ENCODE measurements around the gene CEP41.

Gene CEP41, protein sequence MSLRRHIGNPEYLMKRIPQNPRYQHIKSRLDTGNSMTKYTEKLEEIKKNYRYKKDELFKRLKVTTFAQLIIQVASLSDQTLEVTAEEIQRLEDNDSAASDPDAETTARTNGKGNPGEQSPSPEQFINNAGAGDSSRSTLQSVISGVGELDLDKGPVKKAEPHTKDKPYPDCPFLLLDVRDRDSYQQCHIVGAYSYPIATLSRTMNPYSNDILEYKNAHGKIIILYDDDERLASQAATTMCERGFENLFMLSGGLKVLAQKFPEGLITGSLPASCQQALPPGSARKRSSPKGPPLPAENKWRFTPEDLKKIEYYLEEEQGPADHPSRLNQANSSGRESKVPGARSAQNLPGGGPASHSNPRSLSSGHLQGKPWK

DNA sequence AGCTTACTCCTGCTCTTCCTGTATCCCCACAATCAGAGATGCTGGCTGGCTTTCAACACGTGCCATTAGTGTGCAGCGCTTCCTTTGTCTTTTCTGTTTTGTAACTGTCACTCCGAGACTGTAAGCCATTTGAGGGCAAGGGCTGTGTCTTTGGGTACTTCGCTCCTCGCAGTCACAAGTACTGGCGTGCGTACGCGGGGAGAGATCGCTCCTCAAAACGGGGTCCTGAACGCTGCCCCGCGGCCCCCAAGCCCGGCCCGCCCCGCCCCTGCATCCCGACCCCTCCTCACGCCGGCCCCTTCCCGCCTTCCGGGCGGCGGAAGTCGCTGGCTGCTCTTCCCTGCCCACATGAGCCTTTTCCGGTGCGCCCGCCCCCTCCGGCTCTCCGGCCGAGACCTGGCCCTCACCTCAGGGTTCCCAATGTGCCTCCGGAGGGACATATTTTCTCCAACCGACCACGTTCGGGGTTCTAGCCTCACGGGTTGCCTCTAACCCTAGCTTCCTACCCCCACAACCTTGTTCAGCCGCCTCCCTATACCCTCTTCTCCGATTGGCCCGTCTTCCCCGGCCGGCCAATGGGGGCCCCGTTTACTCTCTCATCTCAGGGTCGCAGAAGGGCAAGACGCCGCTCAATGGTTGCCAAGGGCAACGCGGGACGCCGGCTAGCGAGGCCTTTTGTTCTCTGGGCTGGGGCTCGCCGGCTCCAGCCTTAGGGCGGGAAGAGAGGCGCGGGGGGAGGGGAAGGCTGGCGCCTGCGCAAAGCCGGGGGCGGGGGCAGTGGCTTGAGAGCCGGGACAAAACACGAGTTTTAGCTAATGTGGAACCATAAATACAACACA lies at the start of gene CEP41:
CEP41 (minus strand) TSS at position 490 of the 839 bp plus-strand sequence; CDS start at position 440, 50 bp downstream.
- H3K36me3 ChIP-seq (ENCODE audit: control insufficient read depth, low read depth, low read length): no peaks in the 10 kb centered on the region
- peak within 1 kb of the TSS; percentile 98 for H3K27ac ChIP-seq (ENCODE audit: low read length)
- H3K27me3 ChIP-seq (ENCODE audit: control insufficient read depth, insufficient read depth, low read length): no peaks in the 10 kb centered on the region
- H3K4me3 ChIP-seq (ENCODE audit: low read length): peak within 1 kb of the TSS; percentile 83
- peaks cover 11% of the 10 kb centered on the region for H3K4me1 ChIP-seq (ENCODE audit: control insufficient read depth, low read depth, low read length)
- peak within 1 kb of the TSS; percentile 93 for H3K9ac ChIP-seq (ENCODE audit: low read length)
- no peaks in the 10 kb centered on the region for H3K9me3 ChIP-seq (ENCODE audit: control insufficient read depth, low read depth, low read length)

DNA sequence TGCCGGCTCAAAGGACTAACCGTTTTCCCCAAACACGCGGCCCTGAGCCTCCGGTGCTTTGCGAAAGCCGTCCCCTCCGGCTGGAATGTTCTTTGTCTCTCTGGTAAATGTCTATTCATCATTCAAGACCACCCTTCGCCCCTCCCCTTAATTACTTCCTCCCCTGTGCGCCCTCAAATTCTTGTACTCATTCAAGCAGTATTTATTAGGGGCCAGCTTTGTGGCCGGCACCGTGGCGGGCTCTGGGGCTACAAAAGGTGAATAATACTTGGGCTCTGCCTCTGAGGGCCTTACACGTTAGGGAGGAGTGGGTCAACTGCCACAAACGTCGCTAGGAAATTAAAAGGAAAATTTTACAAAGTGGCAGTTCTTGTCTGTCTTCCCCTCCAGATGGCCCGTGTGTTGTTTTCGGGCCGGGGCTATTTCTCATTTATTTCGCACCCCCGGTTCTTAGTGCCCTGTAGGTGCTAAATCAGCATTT lies 49.5 kb upstream of the CEP41 start:
- Histone ChIP-seq H3K4me1 (ENCODE audit: control insufficient read depth, low read depth, low read length) (peaks cover 29% of the 10 kb centered on the region), H3K27ac (ENCODE audit: low read length) (peak overlapping the region; percentile 44), H3K9ac (ENCODE audit: low read length) (peak overlapping the region; percentile 65), H3K9me3 (ENCODE audit: control insufficient read depth, low read depth, low read length) (no peaks in the 10 kb centered on the region), H3K36me3 (ENCODE audit: control insufficient read depth, low read depth, low read length) (no peaks in the 10 kb centered on the region), H3K27me3 (ENCODE audit: control insufficient read depth, insufficient read depth, low read length) (peaks cover 31% of the 10 kb centered on the region), H3K4me3 (ENCODE audit: low read length) (peak overlapping the region; percentile 64)

DNA sequence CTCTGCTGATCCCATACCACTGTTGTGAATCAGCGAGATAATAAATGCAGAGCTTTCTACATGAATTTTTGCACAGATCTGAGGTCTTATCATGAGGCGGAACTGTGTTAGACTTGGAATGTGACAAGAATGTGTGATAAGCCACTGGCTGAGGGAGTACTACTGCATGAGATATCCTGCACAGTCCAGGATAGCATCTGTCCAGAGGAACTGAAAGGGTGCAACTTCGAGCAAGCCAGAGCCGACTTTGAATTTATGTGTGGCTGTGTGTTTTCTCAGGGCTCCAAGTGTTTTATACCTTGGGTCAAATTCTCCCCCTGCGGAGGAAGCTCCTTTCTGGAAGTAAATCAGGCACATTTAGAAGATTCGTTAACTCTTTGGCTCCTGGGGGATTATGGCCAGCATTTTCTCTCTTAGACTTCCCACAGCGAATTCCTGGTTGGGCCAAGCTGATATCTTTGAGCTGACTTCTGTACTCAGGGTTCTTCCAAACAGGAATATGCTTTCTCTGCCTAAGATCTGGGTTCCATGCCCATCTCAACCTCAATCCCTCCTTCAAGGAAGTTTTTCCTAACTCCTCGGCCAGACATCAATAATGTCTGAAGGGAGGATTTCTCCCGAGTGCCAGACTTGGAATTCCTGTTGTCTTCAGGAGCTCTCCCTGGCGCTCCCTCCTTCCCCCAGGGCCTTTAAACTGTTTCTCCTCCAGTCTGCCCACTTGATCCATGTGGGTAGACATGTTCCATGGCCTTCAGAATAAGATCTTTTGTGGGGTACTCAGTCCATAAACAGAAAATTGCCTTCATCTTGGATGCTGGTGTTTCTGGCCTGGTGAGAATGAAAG lies 48.5 kb upstream of the CEP41 start:
- Histone ChIP-seq H3K9ac (ENCODE audit: low read length) (peak overlapping the region; percentile 65), H3K27me3 (ENCODE audit: control insufficient read depth, insufficient read depth, low read length) (peaks cover 34% of the 10 kb centered on the region), H3K27ac (ENCODE audit: low read length) (no peak overlapping the region), H3K36me3 (ENCODE audit: control insufficient read depth, low read depth, low read length) (no peaks in the 10 kb centered on the region), H3K4me1 (ENCODE audit: control insufficient read depth, low read depth, low read length) (peaks cover 29% of the 10 kb centered on the region), H3K9me3 (ENCODE audit: control insufficient read depth, low read depth, low read length) (no peaks in the 10 kb centered on the region), H3K4me3 (ENCODE audit: low read length) (peak overlapping the region; percentile 31)

DNA sequence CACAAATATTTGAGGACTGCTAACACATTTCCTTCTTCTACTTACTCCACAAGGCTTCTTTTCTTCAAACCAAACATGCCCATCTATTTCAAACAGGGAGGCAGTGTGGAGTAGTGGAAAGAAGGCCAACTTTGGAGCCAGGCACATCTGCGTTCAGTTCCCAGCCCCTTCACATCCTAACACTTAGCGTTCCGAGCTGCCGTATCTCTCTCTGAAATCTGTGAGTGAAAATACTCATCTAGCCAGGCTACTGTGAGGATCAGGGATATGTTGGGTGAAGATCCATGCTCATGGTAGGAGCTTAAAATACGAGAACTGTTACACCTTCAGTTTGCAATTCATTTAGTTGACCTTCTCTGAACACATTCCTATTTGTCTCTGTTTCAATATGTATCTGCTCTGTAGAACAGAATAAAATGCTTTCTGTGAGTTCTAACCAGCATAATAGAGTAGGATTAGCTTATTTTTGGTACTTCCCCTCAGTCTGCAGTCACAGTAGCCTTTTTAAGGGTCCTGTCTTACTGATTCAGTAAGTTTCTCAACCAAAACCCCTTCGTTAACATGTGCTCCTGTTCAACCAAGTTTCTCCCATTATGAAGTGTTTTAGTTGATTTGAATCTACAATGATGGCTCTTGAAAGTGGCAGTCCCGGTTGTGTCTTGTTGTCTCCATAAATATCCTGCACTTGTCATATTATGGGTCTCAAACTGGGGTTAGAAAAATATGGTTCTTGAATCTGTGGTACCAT lies 47.8 kb upstream of the CEP41 start:
- H3K27me3 ChIP-seq (ENCODE audit: control insufficient read depth, insufficient read depth, low read length): peaks cover 27% of the 10 kb centered on the region
- no peak overlapping the region for H3K4me3 ChIP-seq (ENCODE audit: low read length)
- no peak overlapping the region for H3K27ac ChIP-seq (ENCODE audit: low read length)
- peaks cover 28% of the 10 kb centered on the region for H3K4me1 ChIP-seq (ENCODE audit: control insufficient read depth, low read depth, low read length)
- no peak overlapping the region for H3K9ac ChIP-seq (ENCODE audit: low read length)
- no peaks in the 10 kb centered on the region for H3K9me3 ChIP-seq (ENCODE audit: control insufficient read depth, low read depth, low read length)
- H3K36me3 ChIP-seq (ENCODE audit: control insufficient read depth, low read depth, low read length): no peaks in the 10 kb centered on the region

DNA sequence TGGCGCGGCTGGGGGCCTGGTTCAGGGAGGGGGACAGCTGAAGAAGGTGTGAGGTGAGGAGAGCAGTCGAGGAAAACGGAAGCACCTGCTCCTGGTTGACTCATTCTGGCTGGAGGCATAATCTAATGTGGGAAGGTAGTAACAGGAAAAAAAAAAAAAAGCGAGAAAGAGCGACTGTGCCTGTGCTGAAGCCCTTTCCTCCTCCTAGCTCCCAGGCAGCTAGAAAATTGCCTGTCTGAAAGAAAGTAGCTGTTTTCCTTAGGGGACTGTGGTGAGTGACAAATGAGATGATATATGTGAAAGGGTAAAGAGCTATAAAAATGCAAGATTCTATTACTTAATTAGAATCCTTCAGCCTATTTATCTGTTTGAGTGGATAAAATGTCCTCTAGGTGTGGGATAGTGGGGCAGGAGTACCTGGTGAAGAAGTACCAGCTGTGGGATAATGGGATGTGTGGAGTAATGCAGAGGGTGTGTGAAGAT lies 46.2 kb upstream of the CEP41 start:
- Histone ChIP-seq H3K4me3 (ENCODE audit: low read length) (peak overlapping the region; percentile 72), H3K27me3 (ENCODE audit: control insufficient read depth, insufficient read depth, low read length) (peaks cover 13% of the 10 kb centered on the region), H3K4me1 (ENCODE audit: control insufficient read depth, low read depth, low read length) (peaks cover 24% of the 10 kb centered on the region), H3K27ac (ENCODE audit: low read length) (no peak overlapping the region), H3K9ac (ENCODE audit: low read length) (peak overlapping the region; percentile 76), H3K9me3 (ENCODE audit: control insufficient read depth, low read depth, low read length) (no peaks in the 10 kb centered on the region), H3K36me3 (ENCODE audit: control insufficient read depth, low read depth, low read length) (no peaks in the 10 kb centered on the region)

DNA sequence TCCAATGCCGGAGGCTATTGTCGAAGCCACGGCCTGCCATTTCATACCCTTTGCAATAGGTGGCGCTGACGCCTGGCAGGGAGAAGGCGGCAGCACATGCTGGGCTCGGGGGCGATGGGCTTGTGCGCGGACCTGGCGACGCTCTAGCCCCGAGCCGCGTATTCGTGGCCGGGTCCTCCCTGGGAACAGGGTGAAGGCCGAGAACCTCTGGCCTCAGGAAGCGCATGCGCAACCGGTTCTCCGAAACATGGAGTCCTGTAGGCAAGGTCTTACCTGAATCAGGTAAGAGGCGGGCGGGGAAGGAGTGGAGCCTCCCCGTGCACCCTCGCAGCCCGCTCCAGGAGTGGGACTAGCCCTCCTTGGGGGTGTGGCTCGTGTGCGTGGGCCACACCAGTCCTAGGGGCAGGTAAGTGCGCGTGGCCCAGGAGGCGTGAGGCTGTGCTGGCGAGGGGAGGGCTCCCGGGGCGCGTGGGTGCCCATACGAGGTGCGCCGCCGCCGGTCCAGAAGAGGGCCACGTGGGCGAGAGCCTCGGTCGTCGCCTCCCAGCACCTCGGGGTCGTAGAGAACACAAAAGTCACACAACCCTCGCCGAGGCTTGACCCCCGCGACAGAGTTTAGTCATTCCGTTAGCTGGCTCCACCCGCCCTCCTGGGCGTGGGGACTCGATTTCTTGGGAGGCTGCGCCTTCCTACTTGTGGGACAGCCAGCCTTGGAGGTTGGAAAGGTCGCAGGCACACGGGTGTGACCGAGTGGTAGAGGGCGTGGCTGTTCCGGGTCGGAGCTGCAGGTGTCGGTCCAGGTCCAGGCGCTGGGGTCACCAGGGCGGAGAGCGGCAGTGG lies 45.5 kb upstream of the CEP41 start:
- Histone ChIP-seq H3K4me1 (ENCODE audit: control insufficient read depth, low read depth, low read length) (peaks cover 24% of the 10 kb centered on the region), H3K9me3 (ENCODE audit: control insufficient read depth, low read depth, low read length) (no peaks in the 10 kb centered on the region), H3K4me3 (ENCODE audit: low read length) (peak overlapping the region; percentile 72), H3K27ac (ENCODE audit: low read length) (no peak overlapping the region), H3K36me3 (ENCODE audit: control insufficient read depth, low read depth, low read length) (no peaks in the 10 kb centered on the region), H3K27me3 (ENCODE audit: control insufficient read depth, insufficient read depth, low read length) (peaks cover 9% of the 10 kb centered on the region), H3K9ac (ENCODE audit: low read length) (peak overlapping the region; percentile 76)

DNA sequence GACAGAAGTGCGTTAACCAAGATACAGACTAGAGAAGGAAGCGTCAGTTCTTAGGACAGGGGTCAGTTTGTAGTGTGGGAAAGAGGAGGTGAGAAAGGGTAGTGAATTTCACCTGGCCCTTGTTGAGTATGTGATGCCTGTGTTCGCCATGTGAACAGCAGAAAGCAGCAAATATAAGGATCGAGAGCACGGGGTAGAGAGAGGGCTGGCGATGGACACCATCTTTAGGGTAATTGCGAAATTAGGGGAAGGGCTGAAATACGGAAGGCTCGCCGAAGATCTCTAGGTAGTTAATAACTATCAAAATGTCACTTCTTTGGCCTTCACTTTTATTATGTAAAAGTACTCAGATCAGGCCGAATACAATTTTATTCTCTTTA lies 44.9 kb upstream of the CEP41 start:
- H3K9me3 ChIP-seq (ENCODE audit: control insufficient read depth, low read depth, low read length): no peaks in the 10 kb centered on the region
- no peaks in the 10 kb centered on the region for H3K36me3 ChIP-seq (ENCODE audit: control insufficient read depth, low read depth, low read length)
- no peak overlapping the region for H3K27ac ChIP-seq (ENCODE audit: low read length)
- peak overlapping the region; percentile 72 for H3K4me3 ChIP-seq (ENCODE audit: low read length)
- H3K9ac ChIP-seq (ENCODE audit: low read length): no peak overlapping the region
- peaks cover 6% of the 10 kb centered on the region for H3K27me3 ChIP-seq (ENCODE audit: control insufficient read depth, insufficient read depth, low read length)
- H3K4me1 ChIP-seq (ENCODE audit: control insufficient read depth, low read depth, low read length): peaks cover 24% of the 10 kb centered on the region

DNA sequence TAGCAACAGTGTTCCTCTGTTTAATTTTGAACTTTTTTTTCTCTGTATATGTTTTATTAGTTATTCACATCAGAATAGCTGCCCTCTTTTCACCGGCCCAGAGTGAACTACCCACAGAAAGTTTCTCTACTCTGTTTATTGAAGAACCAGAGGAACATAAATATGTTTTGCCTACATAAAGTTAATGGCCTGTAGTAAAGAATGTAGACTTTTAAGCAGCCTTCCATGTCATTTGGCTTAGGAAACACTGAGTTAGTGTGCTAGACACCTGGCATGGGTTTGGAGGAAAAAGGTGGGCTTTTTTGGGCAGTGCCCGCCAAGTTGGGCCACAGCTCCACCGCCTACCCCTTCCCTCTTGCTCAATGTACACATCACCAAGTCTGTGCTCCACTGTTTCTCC lies 42.2 kb upstream of the CEP41 start:
- no peak overlapping the region for H3K4me3 ChIP-seq (ENCODE audit: low read length)
- peaks cover 6% of the 10 kb centered on the region for H3K27me3 ChIP-seq (ENCODE audit: control insufficient read depth, insufficient read depth, low read length)
- H3K9ac ChIP-seq (ENCODE audit: low read length): no peak overlapping the region
- H3K4me1 ChIP-seq (ENCODE audit: control insufficient read depth, low read depth, low read length): peaks cover 9% of the 10 kb centered on the region
- H3K36me3 ChIP-seq (ENCODE audit: control insufficient read depth, low read depth, low read length): no peaks in the 10 kb centered on the region
- H3K27ac ChIP-seq (ENCODE audit: low read length): no peak overlapping the region
- H3K9me3 ChIP-seq (ENCODE audit: control insufficient read depth, low read depth, low read length): no peaks in the 10 kb centered on the region

DNA sequence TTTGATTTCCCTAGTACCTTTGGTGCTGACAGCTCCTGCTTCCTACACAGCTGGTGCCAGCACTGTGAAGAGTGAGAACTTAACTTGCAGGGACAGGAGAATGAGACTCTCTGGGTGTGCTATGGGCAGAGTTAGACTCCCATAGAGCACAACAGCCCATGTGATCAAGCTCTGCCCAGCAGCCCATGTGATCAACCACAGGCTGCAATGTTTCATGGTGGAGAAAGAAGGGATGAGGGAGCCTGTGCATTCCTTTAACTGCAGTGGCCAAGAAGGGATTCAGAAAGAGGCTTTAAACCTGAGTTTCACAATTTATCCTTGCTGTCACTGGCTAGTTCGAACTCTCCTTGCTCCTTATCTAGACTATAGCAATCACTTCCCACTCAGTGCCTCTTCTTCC lies 41.1 kb upstream of the CEP41 start:
- H3K4me3 ChIP-seq (ENCODE audit: low read length): no peak overlapping the region
- H3K9me3 ChIP-seq (ENCODE audit: control insufficient read depth, low read depth, low read length): no peaks in the 10 kb centered on the region
- no peak overlapping the region for H3K27ac ChIP-seq (ENCODE audit: low read length)
- H3K9ac ChIP-seq (ENCODE audit: low read length): no peak overlapping the region
- H3K27me3 ChIP-seq (ENCODE audit: control insufficient read depth, insufficient read depth, low read length): peaks cover 6% of the 10 kb centered on the region
- H3K36me3 ChIP-seq (ENCODE audit: control insufficient read depth, low read depth, low read length): no peaks in the 10 kb centered on the region
- peaks cover 5% of the 10 kb centered on the region for H3K4me1 ChIP-seq (ENCODE audit: control insufficient read depth, low read depth, low read length)
